GM21576 (cell line): ENCODE data around the gene MST1R.

Source experiments
- ATAC-seq: cut with Tn5 transposase; IDR thresholded peaks from one replicate; pipeline ENCODE4 v1.9.1; 2021; ENCODE audit warnings: mild to moderate bottlenecking, moderate library complexity; ENCODE audit not compliant: unreplicated experiment

The MST1R gene

DNA sequence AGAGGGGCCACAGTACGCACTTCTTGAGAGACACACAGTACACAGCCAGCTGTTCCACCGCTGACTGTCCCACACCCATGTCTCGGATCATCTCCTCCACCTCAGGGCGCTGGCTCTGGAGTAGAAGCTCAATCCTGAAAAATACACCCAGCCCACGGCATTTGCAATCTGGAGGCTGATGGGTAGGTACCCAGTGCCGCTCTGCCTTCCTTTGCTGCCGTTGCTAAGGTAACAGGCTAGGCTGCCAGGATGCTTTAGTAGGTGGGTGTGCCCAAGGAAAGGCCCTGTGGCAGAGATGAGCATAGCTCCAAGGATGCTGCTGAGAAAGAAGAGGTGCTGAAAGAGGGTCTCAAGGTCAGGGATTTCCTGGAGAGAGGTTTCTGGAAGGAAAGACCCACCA lies 61.9 kb downstream of the MST1R start:
- ATAC-seq = no peak

DNA sequence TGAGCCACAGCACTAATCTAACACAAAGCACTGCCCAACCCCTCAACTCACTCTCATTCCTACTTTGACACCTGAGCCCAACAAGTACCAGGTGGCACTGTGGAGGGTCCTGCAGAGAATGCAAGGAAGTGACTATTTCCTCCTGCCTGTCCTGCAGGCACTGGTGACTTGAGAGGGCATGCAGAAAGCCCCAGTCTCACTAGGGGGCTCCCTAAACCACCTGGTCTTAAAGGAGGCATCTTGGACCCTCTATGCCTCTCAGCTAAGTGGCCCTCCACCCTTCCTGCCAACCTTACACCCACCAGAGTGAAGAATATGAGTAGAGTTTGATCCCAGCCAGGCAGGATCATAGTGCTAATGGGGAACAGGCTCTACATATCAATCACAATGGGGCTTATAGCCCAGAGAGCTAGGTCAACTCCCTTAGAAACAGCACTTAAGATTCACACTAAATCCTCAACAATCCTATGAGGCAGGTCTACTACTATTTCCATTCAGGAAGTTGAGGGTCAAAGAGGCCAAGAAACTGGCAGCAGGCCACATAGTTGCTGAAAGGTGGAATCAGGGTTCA lies 62.5 kb downstream of the MST1R start:
- ATAC-seq = no peak

DNA sequence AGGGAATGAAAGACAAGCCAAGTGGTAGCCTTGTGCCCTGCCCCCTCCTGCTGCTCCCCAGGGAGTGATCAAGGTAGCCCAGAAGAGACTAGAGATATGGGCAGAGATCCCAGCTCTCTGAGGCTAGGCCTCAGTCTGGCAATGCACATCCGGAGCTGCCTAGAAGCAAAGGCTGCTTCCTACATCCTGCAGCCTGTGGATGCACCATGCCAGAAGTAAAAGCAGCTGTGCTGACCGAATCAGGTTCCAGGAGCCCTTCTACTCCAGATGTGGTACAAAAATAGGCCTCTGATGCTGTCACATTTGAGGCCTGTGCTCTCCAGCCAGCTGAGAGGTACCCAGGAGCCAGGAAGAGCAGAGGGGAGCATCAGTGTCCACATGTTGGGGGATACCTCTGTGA lies 63.3 kb downstream of the MST1R start:
- no peak for ATAC-seq

DNA sequence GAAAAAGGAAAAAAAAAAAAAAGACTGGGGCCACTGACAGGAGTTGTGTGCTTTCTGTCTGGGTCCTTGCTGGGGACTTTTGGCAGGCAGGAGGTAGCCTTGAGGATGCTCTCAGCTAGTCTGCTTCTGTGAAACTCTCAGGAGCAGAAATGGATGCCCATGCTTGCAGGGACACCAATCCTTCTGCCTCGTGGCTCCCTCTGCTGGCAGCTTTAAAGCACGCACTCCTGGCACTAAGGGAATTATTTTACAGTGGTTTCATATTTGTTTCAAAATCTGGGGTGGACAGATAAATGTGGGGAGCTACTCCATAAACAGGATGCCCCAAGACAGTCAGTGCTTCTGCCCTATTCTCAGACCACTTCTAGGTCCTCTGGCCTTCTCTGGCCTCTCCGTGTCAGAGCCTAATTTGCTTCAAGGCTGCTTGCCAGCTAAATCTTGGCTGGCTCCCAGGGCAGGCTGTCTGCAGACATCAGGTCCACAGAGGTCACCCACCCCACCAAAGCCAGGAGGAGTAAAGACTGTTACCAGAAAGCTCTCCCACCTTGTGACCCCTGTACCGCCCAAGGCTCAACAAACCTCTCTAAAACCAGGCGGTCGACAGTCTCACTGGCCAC lies 64.4 kb downstream of the MST1R start:
- ATAC-seq = no peak
